ENCODE data around the gene SLC20A1.

DNA sequence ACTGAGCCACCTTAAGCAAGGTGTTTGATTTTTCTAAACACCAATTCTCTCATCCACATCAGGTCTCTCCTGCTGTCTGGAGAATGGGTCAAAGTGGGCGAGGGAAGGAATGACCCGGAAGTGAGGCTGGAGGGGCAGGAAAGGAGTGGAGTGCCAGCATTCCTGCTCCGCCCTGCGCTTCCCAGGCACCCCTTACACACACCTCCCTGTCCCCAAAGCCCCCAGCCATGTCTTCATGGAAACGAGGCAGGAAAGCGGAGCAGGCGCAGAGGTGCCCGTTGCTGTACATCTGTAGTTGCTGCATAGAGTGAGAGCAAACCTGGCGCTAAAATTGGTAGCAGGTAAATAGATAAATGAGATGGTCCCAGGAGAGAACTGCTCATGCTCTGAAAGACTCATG, 47.9 kb downstream of the SLC20A1 start:
- TF ChIP-seq, protein P1, sequence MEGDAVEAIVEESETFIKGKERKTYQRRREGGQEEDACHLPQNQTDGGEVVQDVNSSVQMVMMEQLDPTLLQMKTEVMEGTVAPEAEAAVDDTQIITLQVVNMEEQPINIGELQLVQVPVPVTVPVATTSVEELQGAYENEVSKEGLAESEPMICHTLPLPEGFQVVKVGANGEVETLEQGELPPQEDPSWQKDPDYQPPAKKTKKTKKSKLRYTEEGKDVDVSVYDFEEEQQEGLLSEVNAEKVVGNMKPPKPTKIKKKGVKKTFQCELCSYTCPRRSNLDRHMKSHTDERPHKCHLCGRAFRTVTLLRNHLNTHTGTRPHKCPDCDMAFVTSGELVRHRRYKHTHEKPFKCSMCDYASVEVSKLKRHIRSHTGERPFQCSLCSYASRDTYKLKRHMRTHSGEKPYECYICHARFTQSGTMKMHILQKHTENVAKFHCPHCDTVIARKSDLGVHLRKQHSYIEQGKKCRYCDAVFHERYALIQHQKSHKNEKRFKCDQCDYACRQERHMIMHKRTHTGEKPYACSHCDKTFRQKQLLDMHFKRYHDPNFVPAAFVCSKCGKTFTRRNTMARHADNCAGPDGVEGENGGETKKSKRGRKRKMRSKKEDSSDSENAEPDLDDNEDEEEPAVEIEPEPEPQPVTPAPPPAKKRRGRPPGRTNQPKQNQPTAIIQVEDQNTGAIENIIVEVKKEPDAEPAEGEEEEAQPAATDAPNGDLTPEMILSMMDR (IDR thresholded peaks at IDR 0.05; ENCODE audit: low read length): no peak
- no peak for TF ChIP-seq EZH2 (IDR thresholded peaks at IDR 0.05; ENCODE audit: borderline replicate concordance, low read length)

Data from OCI-LY1 (cell line).